Peyer's patch (tissue), 4 donors: Measurements from ENCODE around the gene TMEM135. TPM values are rescaled to one million over a fixed set of nuclear protein-coding genes. Genes with fewer than 3 reads are reported as not detected.

Source experiments
- DNase-seq, 3 donors: peaks; one replicate each; pipeline ENCODE4 v3.0.0-alpha.2; 2017 to 2019
- H3K27ac ChIP-seq, 4 donors: fragments of 200-600 bp; sonication (generic); one replicate each; pipeline ENCODE4 v1.5.1; 2016 to 2019
- H3K27me3 ChIP-seq, 2 donors: fragments of 200-600 bp; sonication (generic); one replicate each; pipeline ENCODE4 v1.5.1; 2019
- H3K36me3 ChIP-seq, 3 donors: fragments of 200-600 bp; sonication (generic); one replicate each; pipeline ENCODE4 v1.5.1; 2016 to 2019
- H3K4me1 ChIP-seq, 4 donors: fragments of 200-600 bp; sonication (generic); one replicate each; pipeline ENCODE4 v1.5.1; 2016 to 2019
- H3K4me3 ChIP-seq, 4 donors: fragments of 200-600 bp; sonication (generic); 1 replicate in 3 of 4; 2 replicates in 1 of 4; pipeline ENCODE4 v1.5.1; 2016 to 2019; ENCODE audit warnings: mild to moderate bottlenecking in 1 of 4
- H3K9me3 ChIP-seq, 4 donors: fragments of 200-600 bp; sonication (generic); one replicate each; pipeline ENCODE4 v1.5.1; 2016 to 2019; ENCODE audit warnings: mild to moderate bottlenecking in 1 of 4
- CTCF ChIP-seq, 6 experiments: fragments of 450-650 bp in 4 of 6; fragments of 200-600 bp in 2 of 6; sonication (generic) in 1 of 6; IDR thresholded peaks; one replicate each; pipeline ENCODE4 v1.5.1; 2017 to 2019; ENCODE audit warnings: antibody characterized with exemption in 6 of 6, mild to moderate bottlenecking in 3 of 6, moderate library complexity in 1 of 6
- POLR2A ChIP-seq, 2 donors: fragments of 450-650 bp; IDR thresholded peaks; one replicate each; pipeline ENCODE4 v1.5.1; 2017; ENCODE audit warnings: antibody characterized with exemption in 2 of 2, mild to moderate bottlenecking in 2 of 2, moderate library complexity in 2 of 2
- total RNA-seq, 4 donors: library from RNA; depleted of rRNA; stranded (reverse); fragments of >200 nt; gene quantifications; one replicate each; pipeline ENCODE4 v1.1.0, GENCODE V29; 2016

TMEM135 gene
- total RNA-seq, 4 donors from 2014 or later: 23.1 to 58.2 (median 40.1) TPM

DNA sequence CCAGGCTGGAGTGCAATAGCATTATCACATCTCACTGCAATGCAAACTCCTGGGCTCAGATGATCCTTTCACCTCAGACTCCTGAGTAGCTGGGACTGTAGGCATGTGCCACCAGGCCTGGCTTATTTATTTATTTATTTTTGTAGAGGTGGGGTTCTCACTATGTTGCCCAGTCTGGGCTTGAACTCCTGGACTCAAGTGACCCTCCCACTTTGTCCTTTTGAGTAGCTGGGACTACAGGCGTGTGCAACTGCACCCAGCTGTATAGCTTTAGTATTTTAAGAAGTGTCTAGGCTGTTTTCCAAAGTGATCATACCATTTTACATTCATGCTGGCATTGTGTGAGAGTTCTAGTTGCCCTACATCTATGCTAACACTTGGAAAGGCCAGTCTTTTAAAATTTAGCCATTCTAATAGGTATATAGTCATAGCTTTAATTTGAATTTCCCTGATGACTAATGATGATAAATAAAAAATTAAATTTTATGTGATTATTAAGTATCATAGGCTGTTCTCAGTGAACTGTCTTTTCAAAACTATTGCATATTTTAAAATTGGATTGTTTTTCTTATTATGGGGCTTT, 96.9 kb downstream of the TMEM135 start:
- Histone ChIP-seq H3K4me3 (no peak overlapping the region), H3K4me1 (no peaks in the 10 kb centered on the region), H3K9me3 (no peaks in the 10 kb centered on the region), H3K36me3 (no peaks in the 10 kb centered on the region), H3K27me3 (no peaks in the 10 kb centered on the region), H3K27ac (no peak overlapping the region)
- TF ChIP-seq POLR2A (IDR thresholded peaks at IDR 0.05) (no peak), CTCF (IDR thresholded peaks at IDR 0.05) (no peak)
- DNase-seq: no peak

DNA sequence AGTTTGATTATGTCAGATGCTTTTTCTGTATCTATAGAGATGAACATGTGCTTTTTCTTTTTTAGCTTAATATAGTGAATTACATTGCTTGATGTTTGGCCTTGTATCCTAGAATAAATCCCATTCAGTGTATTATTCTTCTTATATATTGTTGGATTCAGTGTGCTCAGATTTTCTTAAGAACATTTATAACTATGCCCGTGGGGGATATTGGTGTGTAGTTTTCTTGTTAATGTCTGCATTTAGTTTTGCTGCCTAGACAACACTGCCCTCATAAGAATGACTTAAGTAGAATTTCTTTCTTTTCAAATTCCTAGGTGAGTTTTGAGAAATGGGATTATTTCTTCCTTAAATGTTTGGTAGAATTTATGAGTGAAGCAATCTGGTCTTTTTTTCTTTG, 98.5 kb downstream of the TMEM135 start:
- Histone ChIP-seq H3K36me3 (no peaks in the 10 kb centered on the region), H3K27ac (no peak overlapping the region), H3K4me3 (no peak overlapping the region), H3K9me3 (no peaks in the 10 kb centered on the region), H3K27me3 (no peaks in the 10 kb centered on the region), H3K4me1 (no peaks in the 10 kb centered on the region)
- DNase-seq: no peak
- TF ChIP-seq POLR2A (IDR thresholded peaks at IDR 0.05) (no peak), CTCF (IDR thresholded peaks at IDR 0.05) (no peak)

- H3K27me3 ChIP-seq: no peaks in the 10 kb centered on the region
- H3K4me1 ChIP-seq: no peaks in the 10 kb centered on the region
- no peaks in the 10 kb centered on the region for H3K9me3 ChIP-seq
- no peak for DNase-seq
- H3K36me3 ChIP-seq: no peaks in the 10 kb centered on the region
- H3K4me3 ChIP-seq: no peak overlapping the region
- TF ChIP-seq CTCF (IDR thresholded peaks at IDR 0.05): no peak
- TF ChIP-seq POLR2A (IDR thresholded peaks at IDR 0.05): no peak
- H3K27ac ChIP-seq: no peak overlapping the region
Observed at GRCh38 chr11:87137711-87138110, 100.0 kb downstream of the TMEM135 start.

- H3K4me3 ChIP-seq: no peak overlapping the region
- no peaks in the 10 kb centered on the region for H3K9me3 ChIP-seq
- no peaks in the 10 kb centered on the region for H3K27me3 ChIP-seq
- TF ChIP-seq CTCF (IDR thresholded peaks at IDR 0.05): no peak
- DNase-seq: no peak
- H3K27ac ChIP-seq: no peak overlapping the region
- H3K36me3 ChIP-seq: no peaks in the 10 kb centered on the region
- H3K4me1 ChIP-seq: no peaks in the 10 kb centered on the region
Observed at GRCh38 chr11:87139475-87139874, 101.7 kb downstream of the TMEM135 start.

GRCh38 chr11:87141322-87141721, 103.6 kb downstream of the TMEM135 start:
- Histone ChIP-seq H3K36me3 (no peaks in the 10 kb centered on the region), H3K9me3 (no peaks in the 10 kb centered on the region), H3K4me3 (no peak overlapping the region), H3K27ac (no peak overlapping the region), H3K4me1 (no peaks in the 10 kb centered on the region), H3K27me3 (no peaks in the 10 kb centered on the region)
- TF ChIP-seq POLR2A (IDR thresholded peaks at IDR 0.05): no peak
- TF ChIP-seq CTCF (IDR thresholded peaks at IDR 0.05): no peak
- no peak for DNase-seq

- Histone ChIP-seq H3K9me3 (no peaks in the 10 kb centered on the region), H3K27ac (no peak overlapping the region), H3K4me1 (no peaks in the 10 kb centered on the region), H3K27me3 (no peaks in the 10 kb centered on the region), H3K4me3 (no peak overlapping the region), H3K36me3 (no peaks in the 10 kb centered on the region)
- TF ChIP-seq CTCF (IDR thresholded peaks at IDR 0.05): no peak
- TF ChIP-seq POLR2A (IDR thresholded peaks at IDR 0.05): no peak
- DNase-seq: no peak
Observed at GRCh38 chr11:87141980-87142514, 104.3 kb downstream of the TMEM135 start.
